ENCODE results near the gene CFAP299.

Gene CFAP299

DNA sequence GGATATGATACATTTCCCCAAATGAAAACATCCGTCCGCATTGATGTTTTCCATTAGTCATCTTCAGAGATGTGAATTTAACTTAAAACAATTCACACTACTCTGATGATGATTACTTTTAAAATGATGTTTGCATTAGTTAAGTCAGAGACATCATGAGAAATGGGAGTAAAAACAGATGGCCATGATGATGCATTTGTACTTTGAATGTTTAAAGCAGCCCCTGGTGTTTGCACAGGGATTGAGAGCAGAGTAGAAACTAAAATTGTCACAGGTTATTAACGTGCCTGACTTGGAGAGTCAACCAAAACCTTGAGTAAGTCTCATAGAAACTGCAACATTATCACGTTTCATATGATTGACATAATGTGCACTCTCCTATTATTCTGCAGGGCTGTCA, 117.2 kb downstream of the CFAP299 start:
- no peak for DNase-seq

DNA sequence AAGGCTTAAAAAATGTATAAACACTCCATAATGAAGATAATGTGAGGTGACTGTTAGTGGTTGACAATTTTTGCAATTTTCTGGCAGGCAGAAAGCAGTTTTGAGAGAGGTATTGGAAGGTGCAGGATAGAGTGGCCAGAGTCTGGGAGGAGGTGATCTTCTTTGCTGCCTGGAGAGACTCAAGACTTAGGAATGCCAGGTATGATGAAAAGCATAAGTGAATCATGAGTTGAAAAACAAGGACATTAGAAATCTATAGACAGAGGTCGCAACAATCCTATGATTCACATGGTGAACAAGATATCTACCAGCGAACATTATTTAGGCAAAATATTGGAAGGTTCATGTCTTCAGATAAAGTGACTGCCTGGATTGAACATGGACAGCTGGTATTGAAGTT, 118.5 kb downstream of the CFAP299 start:
- no peak for DNase-seq

DNA sequence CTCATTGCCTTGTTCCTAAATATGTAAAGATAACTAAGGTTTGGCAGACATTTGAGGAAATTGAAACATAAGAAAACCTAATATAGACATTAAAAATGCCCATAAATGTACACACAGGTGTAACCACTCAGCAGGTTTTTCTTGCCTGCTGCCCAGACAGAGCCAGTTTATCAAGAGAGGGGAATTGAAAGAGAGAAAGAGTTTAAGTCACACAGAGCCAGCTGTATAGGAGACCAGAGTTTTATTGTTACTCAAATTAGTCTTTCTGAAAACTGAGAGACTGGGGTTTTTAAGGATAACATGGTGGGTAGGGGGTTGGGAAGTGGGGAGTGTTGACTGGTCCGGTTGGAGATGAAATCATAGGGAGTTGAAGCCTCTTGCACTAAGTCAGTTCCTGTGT, 119.0 kb downstream of the CFAP299 start:
- DNase-seq, result no peak

DNA sequence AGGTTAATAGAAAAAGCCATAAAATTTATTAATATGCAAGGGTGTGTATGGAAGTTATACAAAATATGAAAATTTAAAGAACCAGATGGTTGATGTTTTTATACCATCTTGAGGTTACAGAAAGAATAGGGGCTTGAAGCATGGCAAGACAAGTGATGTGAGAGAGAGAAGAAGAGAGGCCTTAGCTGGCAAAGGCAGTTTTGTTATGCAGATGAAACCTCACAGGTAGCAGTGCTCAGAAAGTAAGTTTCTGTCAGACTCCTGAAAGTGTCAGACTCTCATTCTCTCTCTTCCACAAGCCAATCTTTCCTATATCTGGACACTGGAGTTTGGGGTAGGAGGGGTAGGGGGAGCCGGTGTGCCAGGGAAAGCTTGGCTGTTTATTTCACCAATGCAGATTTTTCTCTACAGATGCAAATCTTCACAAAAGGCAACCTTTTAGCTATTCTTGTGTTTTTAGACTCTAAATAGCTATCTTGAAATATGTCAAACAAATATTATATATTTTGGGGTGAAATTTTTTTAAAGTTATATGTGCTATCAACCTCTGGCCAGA, 124.5 kb downstream of the CFAP299 start:
- no peak for DNase-seq

DNA sequence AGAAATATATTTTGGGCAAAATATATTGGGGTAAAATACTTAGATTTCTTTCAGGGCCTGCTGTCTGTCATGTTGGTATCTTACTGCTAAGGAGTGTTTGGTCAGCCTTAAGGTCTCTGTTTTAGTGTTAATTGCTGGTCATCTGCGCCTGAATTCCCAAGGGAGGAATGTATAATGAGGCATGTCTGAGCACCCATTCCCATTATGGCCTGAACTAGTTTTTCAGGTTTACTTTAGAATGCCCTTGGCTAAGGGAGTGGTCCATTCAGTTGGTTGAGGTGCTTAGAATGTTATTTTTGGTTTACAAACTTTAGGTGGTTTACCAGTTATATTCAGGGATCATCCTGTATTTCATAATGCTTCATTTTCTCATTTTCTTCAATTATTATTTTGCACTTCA, 125.9 kb downstream of the CFAP299 start:
- DNase-seq, result no peak

DNA sequence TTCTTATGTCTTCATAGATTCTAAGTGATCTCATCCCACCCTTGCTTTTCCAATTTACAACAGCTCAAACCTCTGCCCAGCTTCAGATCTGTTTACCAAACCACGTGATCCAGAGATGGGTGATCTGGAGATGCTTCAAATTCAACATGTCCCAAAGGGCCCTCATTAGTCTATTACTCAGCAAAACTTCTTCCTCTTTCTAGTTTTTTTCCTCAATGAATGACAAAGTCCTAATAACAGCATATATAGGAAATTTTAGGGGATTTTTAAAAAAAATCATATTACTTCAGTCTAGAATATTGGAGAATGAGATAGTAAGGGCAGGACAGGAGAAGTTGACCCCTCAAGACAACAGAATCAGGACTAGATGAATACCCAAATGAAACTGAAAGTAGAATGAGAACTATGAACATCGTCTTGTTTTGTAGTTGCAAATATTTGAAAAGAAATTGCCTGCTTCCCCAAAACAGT, 127.1 kb downstream of the CFAP299 start:
- DNase-seq, result no peak

DNA sequence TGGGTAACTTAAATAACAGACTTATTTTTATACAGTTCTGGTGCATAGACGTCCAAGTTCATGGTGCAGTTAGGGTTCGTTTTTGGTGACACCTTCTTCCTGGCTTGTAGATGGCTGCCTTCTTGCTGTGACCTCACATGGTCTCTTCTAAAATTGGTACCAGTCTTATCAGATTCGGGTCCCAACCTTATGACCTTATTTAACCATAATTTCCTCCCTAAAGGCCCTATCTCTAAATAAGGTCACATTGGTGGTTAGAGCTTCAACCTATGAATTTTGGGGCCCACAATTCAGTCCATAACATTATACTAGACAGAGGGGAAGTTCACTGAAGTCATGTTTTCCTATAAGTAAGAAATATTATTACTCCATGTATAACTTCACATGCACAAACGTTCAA, 128.0 kb downstream of the CFAP299 start:
- DNase-seq, result no peak

DNA sequence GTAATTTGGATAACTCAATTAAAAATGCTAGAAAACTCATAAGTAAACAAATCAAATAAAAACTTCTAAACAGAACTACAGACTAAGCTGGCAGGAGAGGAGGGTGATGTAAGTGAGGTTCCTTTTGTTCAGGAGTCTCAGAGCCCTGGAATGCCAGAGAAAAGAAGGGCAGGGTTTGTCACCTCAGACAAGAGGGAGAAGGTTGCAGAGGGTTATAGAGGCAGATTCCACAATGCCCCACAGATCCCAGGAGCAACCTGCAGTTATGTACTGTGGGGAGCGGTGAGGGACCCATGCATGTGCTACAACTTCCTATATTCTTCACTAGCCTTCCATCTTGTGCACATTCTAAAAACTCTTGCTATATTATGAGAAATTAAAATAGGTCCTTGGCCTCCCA, 129.7 kb downstream of the CFAP299 start:
- DNase-seq, result no peak

DNA sequence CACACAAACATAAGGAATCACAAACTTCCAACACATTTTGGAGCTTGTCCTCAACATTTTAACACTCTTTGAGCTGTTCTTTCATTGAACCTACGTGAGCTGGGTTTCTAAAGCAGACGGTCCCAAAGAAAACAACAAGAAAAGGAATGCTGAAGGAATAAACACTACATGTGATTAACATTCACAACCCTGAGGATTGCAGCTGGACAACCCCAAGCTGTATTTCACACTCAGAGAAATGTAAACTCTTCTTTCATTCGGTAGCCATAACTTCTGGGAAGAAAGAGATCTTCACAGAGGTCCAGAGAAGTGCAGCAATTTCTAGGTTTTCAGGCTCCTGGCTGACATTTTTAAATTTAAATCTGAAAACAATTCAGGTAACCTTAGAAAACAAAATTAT, 130.2 kb downstream of the CFAP299 start:
- DNase-seq, result no peak

DNA sequence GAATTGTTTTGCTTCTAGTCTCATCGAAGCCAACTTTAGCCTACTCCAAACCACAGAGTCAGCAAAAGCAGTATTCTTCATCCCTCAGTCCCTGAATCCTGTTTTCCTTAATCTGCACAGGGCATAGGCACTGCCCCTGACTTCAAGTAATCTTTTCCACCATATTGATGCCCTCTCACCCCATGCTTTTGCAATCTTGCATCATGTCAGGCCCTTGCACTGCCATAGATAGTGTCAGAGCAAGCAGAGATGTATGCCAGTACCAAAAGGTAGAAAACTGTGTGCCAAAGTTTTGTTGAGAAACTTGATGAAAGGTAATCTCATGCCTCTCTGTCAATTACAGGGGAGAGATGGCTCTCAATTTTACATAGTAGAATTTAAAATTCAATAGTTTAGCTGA, 131.1 kb downstream of the CFAP299 start:
- no peak for DNase-seq

DNA sequence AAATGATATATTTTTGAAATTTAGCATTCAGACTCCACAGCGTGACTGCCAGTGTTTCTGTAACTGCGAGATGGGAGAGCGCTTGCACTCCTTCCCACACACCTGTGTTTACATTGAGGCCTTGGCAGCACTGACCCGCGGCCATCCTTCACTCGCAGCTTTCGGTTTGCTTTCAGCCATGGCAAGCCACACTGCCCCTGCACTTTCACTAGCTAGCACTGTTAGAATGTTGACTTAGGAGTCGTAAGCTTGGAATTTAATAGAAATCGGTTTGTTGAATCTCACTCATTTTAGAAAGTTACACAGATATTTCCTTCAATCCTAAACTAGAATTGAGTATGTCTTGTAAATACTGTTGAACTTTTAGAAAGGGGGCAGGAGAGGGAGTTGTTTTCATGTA, 136.2 kb downstream of the CFAP299 start:
- no peak for DNase-seq

DNA sequence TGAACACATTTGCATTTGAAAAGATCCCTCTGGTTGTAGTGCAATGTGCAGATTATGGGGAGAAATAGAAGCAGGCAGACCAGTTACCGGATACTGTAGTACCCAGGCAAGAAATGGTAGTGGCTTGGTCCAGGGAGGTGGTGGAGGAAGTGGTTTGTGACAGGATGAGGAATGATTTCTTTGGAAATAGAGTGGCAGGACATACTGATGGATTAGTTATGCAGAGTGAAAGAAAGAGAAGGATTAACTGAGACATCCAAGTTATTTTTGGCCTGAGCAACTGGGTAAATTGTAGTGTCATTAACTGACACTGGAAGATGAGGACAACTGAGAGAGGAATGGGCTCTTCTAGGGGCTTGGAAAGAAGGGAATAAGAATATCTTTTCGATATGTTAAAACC, 139.7 kb downstream of the CFAP299 start:
- DNase-seq, result no peak

DNA sequence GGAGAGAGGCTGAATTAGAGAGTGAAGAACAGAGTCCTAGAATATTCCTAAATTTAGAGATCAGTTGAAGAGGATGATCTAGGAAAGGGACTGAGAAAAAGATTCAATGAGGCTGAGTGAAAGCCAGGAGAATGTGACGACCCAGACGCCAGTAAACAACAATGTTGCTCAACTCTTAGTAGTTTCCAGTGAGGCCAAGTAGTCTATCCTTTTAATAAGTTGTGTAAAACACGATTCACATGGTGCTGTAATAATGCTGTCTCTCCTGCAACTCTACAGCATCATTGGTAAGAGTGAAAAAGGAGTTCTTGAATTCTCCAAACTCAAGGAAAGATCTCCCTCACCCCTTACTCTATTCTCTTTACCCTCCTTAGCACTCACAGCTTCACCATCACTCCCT, 140.3 kb downstream of the CFAP299 start:
- no peak for DNase-seq

DNA sequence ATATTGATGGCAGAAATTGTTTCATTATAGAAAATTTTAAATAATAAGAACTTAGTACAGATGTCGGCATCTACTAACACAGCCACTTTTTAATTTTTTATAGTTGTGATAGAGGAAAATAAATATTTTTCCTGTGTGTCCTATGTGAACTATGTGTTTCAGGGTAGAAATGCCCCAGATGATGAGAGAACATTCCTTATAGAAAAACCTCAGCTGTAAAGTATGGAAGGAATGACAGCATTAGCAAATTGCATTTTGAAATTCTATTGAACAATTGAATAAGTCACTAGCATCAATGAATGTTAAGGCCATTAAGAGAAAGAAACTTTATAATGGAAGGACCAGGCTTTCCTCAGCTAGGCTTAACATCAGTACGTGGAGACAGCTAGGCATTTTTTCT, 149.2 kb downstream of the CFAP299 start:
- no peak for DNase-seq

DNA sequence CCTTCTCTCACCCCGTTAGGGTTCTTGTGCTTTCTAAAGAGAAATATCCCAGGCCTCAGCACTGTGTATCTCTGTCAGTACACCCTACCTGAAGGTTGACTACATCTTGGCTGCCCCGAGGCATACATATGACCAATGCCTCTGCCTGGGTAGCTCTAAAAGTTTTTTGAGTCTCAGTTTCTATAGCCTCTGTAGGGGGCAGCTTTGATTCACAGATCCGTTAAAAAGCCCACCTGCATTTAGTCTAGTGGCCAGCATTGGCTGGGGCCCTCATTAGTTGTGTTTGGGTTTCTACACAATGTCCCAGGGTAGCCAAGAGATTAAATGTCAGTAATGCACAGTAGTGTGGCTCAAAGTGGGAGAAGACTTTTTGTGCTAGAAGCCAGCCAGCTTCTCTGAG, 151.1 kb downstream of the CFAP299 start:
- DNase-seq, result no peak

DNA sequence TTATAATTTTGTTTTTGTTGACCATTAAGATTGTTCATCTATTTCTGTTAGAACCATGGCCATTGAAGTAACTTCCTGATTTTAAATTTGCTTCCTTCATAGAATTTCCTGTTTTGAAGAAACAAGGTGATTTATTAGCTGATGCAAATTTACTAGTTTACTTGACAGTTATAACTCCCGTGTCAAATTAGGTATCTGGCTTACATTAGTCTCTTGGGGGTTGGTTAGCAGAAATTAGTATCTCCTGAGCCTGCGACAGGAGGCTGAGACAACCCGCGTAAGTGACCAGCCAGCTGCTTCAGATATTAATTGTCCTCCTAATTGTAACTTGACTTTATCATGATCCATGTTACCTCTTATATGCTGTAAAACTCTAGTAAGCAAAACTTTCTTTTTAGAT, 154.3 kb downstream of the CFAP299 start:
- DNase-seq, result no peak

DNA sequence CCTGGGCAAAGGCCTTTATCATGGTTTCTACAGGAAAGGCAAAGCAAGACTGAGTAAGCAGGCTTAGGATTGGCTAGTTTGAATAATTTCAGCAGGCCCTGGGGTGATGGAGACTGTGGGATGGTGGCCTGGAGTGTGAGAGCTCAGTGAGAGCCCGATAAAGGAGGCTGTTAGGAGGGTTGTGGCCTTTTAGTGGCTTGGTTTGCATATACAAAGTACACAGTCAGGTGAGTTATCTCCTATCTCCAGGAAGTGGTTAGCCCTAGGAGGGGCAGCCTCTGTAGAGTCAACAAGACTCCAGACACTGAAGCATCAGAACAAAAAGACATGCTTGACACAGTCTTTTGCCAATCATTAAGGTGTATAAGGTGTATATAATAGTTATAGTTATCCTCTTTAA, 157.2 kb downstream of the CFAP299 start:
- DNase-seq, result no peak

DNA sequence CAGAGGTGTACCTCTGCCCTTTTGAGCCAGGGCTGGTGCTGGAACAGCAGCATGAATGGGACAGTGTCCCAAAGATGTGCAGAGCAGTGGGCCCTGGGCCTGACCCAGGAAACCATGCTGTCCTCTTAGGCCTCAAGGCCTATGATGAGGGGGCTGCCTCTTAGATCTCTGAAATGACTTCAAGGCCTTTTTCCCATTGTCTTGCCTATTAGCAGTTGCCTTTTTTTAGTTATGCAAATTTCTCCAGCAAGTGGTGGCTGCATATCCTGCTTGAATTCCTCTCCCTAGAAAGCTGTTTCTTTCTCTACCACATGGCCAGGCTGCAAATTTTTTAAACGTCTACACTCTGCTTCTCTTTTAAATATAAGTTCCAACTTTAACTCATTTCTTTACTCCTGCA, 160.3 kb downstream of the CFAP299 start:
- DNase-seq, result no peak

DNA sequence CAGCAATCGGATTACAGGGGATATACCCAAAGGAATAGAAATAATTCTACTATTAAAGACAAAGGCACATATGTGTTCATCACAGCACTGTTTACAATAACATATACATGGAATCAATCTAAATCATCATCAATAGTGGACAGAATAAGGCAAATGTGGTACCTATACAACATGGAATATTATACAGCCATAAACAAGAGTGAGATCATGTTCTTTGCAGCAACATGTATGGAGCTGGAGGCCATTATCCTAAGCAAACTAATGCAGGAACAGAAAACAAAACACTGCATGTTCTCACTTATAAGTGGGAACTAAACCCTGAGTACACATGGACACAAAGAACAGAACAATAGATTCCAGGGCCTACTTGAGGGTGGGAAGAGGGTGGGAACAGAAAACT, 163.2 kb downstream of the CFAP299 start:
- no peak for DNase-seq

DNA sequence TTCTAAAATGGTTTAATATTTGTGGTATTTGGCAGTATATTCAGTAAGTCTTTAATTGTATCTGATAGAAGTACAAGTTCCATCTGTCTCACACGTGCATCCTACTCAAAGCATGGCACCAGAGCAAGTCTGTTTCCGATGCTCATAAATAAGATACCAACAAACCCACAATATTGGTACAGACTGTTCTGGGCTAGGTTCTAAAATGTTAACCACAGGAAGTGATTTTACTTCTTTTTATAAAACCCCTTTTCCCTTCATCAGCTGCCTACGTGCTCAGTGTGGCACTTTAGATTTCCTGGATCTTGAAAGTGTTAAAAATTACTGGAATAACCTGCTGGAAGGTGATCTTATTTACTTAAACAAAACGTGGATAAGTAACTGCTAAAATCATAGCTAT, 165.1 kb downstream of the CFAP299 start:
- no peak for DNase-seq

DNA sequence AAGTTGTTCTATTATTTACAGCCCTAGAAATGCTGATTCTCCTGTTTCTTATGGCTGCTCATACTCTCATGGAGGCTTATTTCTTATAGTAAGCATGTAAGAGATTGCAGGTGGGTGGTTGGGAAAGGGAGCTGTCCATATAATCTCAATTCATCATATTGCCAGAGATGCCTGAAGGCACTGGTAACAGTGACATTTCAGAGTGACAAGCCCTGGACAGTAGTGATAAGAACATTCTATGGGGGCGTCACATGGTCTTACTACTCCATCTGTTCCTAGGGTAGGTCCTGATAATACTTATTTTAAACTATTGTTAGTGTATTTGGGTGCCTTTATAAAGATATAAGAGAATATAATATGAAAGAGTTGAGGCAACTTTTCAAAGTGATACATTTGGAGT, 171.5 kb downstream of the CFAP299 start:
- no peak for DNase-seq

DNA sequence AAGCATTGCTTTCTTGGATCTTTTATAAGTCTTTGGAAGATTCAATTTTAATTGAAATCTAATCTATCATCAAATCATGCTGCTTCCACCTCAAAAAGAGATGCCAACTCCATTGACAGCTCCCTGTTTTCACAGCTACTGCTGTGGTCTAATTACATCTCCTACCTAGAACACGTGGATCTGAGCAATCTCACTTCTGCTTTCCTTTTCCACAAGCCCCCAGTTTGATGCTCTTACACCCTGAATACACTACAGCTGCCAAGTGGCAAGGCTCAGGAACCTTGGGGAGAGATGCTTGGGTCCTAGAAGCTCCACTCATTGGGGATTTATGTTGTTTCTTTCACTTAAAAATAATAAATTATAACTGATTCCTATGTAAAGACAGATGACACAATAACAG, 172.0 kb downstream of the CFAP299 start:
- no peak for DNase-seq

DNA sequence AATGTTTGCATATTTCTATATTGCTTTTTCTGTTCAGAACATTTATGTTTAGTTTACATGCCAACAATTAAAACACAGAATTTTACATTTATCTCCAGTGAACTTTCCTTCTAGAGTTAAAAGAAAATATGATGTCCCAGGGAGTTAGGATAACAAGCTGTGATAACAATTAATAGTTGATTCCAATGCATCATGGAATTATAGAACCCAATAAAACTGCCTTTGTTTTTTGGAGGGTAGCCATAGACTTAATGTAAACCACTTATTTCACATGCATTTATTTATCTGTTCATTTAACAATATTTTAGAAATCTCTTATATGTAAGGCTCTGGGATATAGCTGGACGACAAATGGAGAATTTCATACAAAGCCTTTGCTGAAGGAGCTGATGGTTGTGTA, 180.0 kb downstream of the CFAP299 start:
- no peak for DNase-seq

DNA sequence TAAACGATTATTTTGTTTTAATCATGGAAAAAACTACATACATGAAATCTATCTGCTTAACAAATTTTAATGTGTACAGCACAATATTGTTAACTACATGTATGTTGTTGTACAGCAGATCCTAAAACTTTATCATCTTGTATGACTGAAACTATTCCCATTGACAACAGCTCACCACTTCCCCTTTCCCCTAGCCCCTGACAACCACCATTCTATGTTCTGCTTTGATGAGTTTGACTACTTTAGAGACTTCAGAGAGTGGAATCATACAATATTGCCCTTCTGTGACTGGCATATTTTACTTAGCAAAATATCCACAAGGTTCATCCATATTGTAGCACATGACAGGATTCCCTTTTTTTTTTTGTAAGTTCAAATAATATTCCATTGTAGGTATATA, 185.9 kb downstream of the CFAP299 start:
- no peak for DNase-seq

DNA sequence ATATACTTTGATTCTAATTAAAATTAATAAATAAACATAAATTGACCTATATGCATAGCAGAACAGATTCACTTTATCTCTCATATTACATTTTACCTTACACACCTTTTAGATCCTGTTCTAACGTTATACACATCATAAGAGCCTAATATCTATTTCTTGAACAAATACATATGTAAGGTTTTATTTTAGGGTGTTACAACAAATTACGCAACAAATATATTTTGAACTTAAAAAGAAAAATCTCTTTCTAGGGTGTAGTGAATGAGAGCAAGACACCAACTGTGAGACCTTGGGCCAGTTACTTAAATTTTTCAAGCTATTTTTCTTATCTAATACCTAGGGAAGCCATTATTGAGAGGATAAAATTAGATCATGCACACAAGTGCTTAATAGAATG, 191.2 kb downstream of the CFAP299 start:
- DNase-seq, result no peak

DNA sequence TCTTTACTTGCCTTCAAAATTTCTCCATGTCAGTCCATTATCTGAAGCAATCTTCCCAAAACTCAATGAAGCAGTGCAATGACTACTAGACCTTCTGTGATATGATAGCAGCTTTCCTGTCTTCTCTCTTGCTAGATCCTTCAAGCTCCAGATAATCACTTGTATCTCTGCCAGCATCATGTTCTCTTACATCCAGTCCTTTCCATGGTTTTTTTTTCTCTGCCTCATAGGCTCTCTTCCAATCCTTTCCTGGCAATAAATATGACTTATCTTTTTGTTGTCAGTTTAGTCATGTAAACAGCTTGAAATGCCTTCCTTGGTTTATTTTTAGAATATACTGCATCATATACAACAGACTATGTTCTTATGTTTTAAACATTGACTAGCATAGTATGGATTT, 193.5 kb downstream of the CFAP299 start:
- DNase-seq, result no peak
